PC-3 (cell line): ENCODE results near the gene CDH4. TPM values are rescaled to one million over a fixed set of nuclear protein-coding genes. Genes with fewer than 3 reads are reported as not detected.

ENCODE experiments used
- ATAC-seq: fragments of 200-7000 bp; cut with Tn5 transposase; 2 replicates; pipeline ENCODE4 v1.9.1; 2020; ENCODE audit warnings: mild to moderate bottlenecking, moderate library complexity
- BruUV-seq: library from RNA; stranded (reverse); fragments of 400-500 nt; replicated peaks from 2 replicates; lab custom pipeline; 2021; lab: Mats Ljungman, UMichigan
- CTCF ChIA-PET: fragments of 300-600 bp; sonication (Branson Sonifier 250); formaldehyde crosslinking; loops from one replicate; lab custom pipeline; 2022; ENCODE audit warnings: antibody characterized with exemption; lab: Charles Lee
- POLR2A ChIA-PET: fragments of 300-600 bp; sonication (Branson Sonifier 250); formaldehyde crosslinking; loops from one replicate; lab custom pipeline; 2022; ENCODE audit warnings: antibody characterized with exemption; ENCODE audit not compliant: unreplicated experiment; lab: Charles Lee
- DNase-seq: peaks from one replicate; pipeline ENCODE4 v3.0.0-alpha.2; 2015
- H2AFZ ChIP-seq: fragments of 300-600 bp; sonication (generic); 2 replicates; pipeline ENCODE4 v1.6.0; 2016; ENCODE audit warnings: antibody characterized with exemption, low read length
- H3F3A ChIP-seq: fragments of 300-600 bp; sonication (generic); one replicate; pipeline ENCODE4 v1.6.0; 2017; ENCODE audit warnings: antibody characterized with exemption, low read length, control low read depth, mild to moderate bottlenecking; ENCODE audit not compliant: unreplicated experiment
- H3K27ac ChIP-seq: fragments of 300-600 bp; sonication (generic); 2 replicates; pipeline ENCODE4 v1.5.1; 2016; ENCODE audit warnings: mild to moderate bottlenecking, low read length
- H3K27me3 ChIP-seq: fragments of 300-600 bp; sonication (generic); 2 replicates; pipeline ENCODE4 v1.6.1; 2016; ENCODE audit warnings: low read length, mixed read lengths
- H3K36me3 ChIP-seq: fragments of 300-600 bp; sonication (generic); 2 replicates; pipeline ENCODE4 v1.6.1; 2016; ENCODE audit warnings: low read depth, mixed run types, low read length, mixed read lengths
- H3K4me1 ChIP-seq: fragments of 300-600 bp; sonication (generic); 2 replicates; pipeline ENCODE4 v1.5.1; 2016; ENCODE audit warnings: low read length; ENCODE audit not compliant: insufficient read depth
- H3K4me2 ChIP-seq: fragments of 300-600 bp; sonication (generic); 2 replicates; pipeline ENCODE4 v1.6.0; 2016; ENCODE audit warnings: low read length
- H3K4me3 ChIP-seq: fragments of 300-600 bp; sonication (generic); 2 replicates; pipeline ENCODE4 v1.5.1; 2016; ENCODE audit warnings: mild to moderate bottlenecking, low read length, mixed read lengths
- H3K79me2 ChIP-seq: fragments of 300-600 bp; sonication (generic); 2 replicates; pipeline ENCODE4 v1.6.1; 2017; ENCODE audit warnings: low read length, mixed read lengths
- H3K9ac ChIP-seq: fragments of 300-600 bp; sonication (generic); 2 replicates; pipeline ENCODE4 v1.6.0; 2016; ENCODE audit warnings: mild to moderate bottlenecking, low read length
- H3K9me2 ChIP-seq: fragments of 300-600 bp; sonication (generic); replicated peaks from 2 replicates; pipeline ENCODE4 v1.6.1; 2016; ENCODE audit warnings: mixed run types, low read length, mixed read lengths
- H3K9me3 ChIP-seq: fragments of 300-600 bp; sonication (generic); 2 replicates; pipeline ENCODE4 v1.6.1; 2016; ENCODE audit warnings: low read length, mixed read lengths
- H4K20me1 ChIP-seq: fragments of 300-600 bp; sonication (generic); 2 replicates; pipeline ENCODE4 v1.6.1; 2016; ENCODE audit warnings: low read length, mixed read lengths
- CTCF ChIP-seq: fragments of 300-600 bp; sonication (generic); conservative IDR thresholded peaks from 2 replicates; pipeline ENCODE4 v1.5.1; 2017; ENCODE audit warnings: antibody characterized with exemption, low read depth, mild to moderate bottlenecking, low read length
- EZH2 ChIP-seq: fragments of 300-600 bp; sonication (generic); IDR thresholded peaks from one replicate; pipeline ENCODE4 v1.6.1; 2017; ENCODE audit warnings: antibody characterized with exemption, mild to moderate bottlenecking, low read length; ENCODE audit not compliant: unreplicated experiment
- EZH2phosphoT487 ChIP-seq: fragments of 300-600 bp; sonication (generic); IDR thresholded peaks from 2 replicates; pipeline ENCODE4 v1.6.1; 2018; ENCODE audit warnings: mild to moderate bottlenecking, antibody characterized with exemption, low read length, borderline replicate concordance
- intact Hi-C: fragments of 100-400 bp; cut with micrococcal nuclease; formaldehyde crosslinking; loops from 2 replicates; pipeline ENCODE4 v1.9.0; 2023
- total RNA-seq: library from RNA; depleted of rRNA; stranded (reverse); fragments of >200 nt; gene quantifications from 2 replicates; pipeline ENCODE4 v1.2.3, GENCODE V29; 2014

The CDH4 gene
- total RNA-seq, 1 experiment from 2014 or later: not detected

- intact Hi-C loops: no loop called here
- CTCF ChIA-PET: no interaction called here
- peaks cover 34% of the 10 kb centered on the region for H3K27me3 ChIP-seq
- POLR2A ChIA-PET: no interaction called here
- no peaks in the 10 kb centered on the region for H4K20me1 ChIP-seq
- H3K4me2 ChIP-seq: no peak overlapping the region
- no peak overlapping the region for H3K9ac ChIP-seq
- DNase-seq (no peak), ATAC-seq (no peak)
- no peaks in the 10 kb centered on the region for H3K36me3 ChIP-seq
- H3K9me2 ChIP-seq: no peaks in the 10 kb centered on the region
- BruUV-seq: no TSS peak
- no peaks in the 10 kb centered on the region for H3F3A ChIP-seq
- H3K4me3 ChIP-seq: no peak overlapping the region
- H3K79me2 ChIP-seq: no peaks in the 10 kb centered on the region
- H3K9me3 ChIP-seq: no peaks in the 10 kb centered on the region; the same call in 1 of the 2 replicates
- no peak overlapping the region for H3K27ac ChIP-seq
- H3K4me1 ChIP-seq: no peaks in the 10 kb centered on the region
- TF ChIP-seq EZH2 (no peak), EZH2phosphoT487 (no peak), CTCF (no peak)
- H2AFZ ChIP-seq: no peak overlapping the region
These were observed 348.0 kb downstream of the CDH4 start for GRCh38 chr20:61600016-61600415.

GRCh38 chr20:61601361-61601760, 349.3 kb downstream of the CDH4 start:
- no peak for TF ChIP-seq CTCF
- TF ChIP-seq EZH2: no peak
- TF ChIP-seq EZH2phosphoT487: no peak
- no peak for ATAC-seq
- DNase-seq: no peak
- ChIA-PET POLR2A (no interaction called here), CTCF (no interaction called here)
- Histone ChIP-seq H2AFZ (no peak overlapping the region), H3K36me3 (no peaks in the 10 kb centered on the region), H3K9me2 (no peaks in the 10 kb centered on the region), H3K9ac (no peak overlapping the region), H3K9me3 (no peaks in the 10 kb centered on the region; the same call in 1 of the 2 replicates), H3K4me3 (no peak overlapping the region), H3K27ac (no peak overlapping the region), H3K4me1 (no peaks in the 10 kb centered on the region), H3K79me2 (no peaks in the 10 kb centered on the region), H3K4me2 (no peak overlapping the region), H4K20me1 (no peaks in the 10 kb centered on the region), H3K27me3 (peaks cover 34% of the 10 kb centered on the region), H3F3A (no peaks in the 10 kb centered on the region)
- BruUV-seq: no TSS peak
- intact Hi-C loops: no loop called here

GRCh38 chr20:61601853-61602252, 349.8 kb downstream of the CDH4 start:
- H3K4me2 ChIP-seq: no peak overlapping the region
- CTCF ChIA-PET: no interaction called here
- no peak overlapping the region for H2AFZ ChIP-seq
- DNase-seq (no peak), ATAC-seq (no peak)
- POLR2A ChIA-PET: no interaction called here
- H3K4me1 ChIP-seq: no peaks in the 10 kb centered on the region
- H3K9me2 ChIP-seq: no peaks in the 10 kb centered on the region
- H3K27me3 ChIP-seq: peaks cover 34% of the 10 kb centered on the region
- no peak overlapping the region for H3K27ac ChIP-seq
- no peaks in the 10 kb centered on the region for H3K36me3 ChIP-seq
- intact Hi-C loops: no loop called here
- no TSS peak for BruUV-seq
- TF ChIP-seq EZH2: no peak
- TF ChIP-seq EZH2phosphoT487: no peak
- no peak for TF ChIP-seq CTCF
- no peak overlapping the region for H3K4me3 ChIP-seq
- H3F3A ChIP-seq: no peaks in the 10 kb centered on the region
- no peak overlapping the region for H3K9ac ChIP-seq
- no peaks in the 10 kb centered on the region for H3K79me2 ChIP-seq
- H3K9me3 ChIP-seq: no peaks in the 10 kb centered on the region; the same call in 1 of the 2 replicates
- H4K20me1 ChIP-seq: no peaks in the 10 kb centered on the region
